Lower lobe of right lung (tissue), 2 donors: ENCODE measurements around the gene OMP. TPM values are rescaled to one million over a fixed set of nuclear protein-coding genes. Genes with fewer than 3 reads are reported as not detected.

Source experiments
- ATAC-seq, 2 donors: fragments of 200-7000 bp; cut with Tn5 transposase; one replicate each; pipeline ENCODE4 v1.9.1; 2020 to 2022; ENCODE audit warnings: mild to moderate bottlenecking in 2 of 2, moderate library complexity in 2 of 2
- DNase-seq: peaks from one replicate; pipeline ENCODE4 v3.0.0-alpha.2; 2020
- H3K27ac ChIP-seq: fragments of 200-600 bp; one replicate; pipeline ENCODE4 v1.8.0; 2022
- H3K27me3 ChIP-seq: fragments of 200-600 bp; one replicate; pipeline ENCODE4 v1.8.0; 2022; ENCODE audit warnings: low read depth
- H3K36me3 ChIP-seq: fragments of 200-600 bp; one replicate; pipeline ENCODE4 v1.8.0; 2022; ENCODE audit warnings: mild to moderate bottlenecking
- H3K4me1 ChIP-seq: fragments of 200-600 bp; one replicate; pipeline ENCODE4 v1.8.0; 2022
- H3K4me3 ChIP-seq: fragments of 200-600 bp; one replicate; pipeline ENCODE4 v1.8.0; 2022; ENCODE audit warnings: mild to moderate bottlenecking
- H3K9me3 ChIP-seq: fragments of 200-600 bp; one replicate; pipeline ENCODE4 v1.8.0; 2022
- intact Hi-C: fragments of 100-400 bp; cut with DNase I; formaldehyde crosslinking; loops from one replicate; pipeline ENCODE4 v1.11.0; 2022
- total RNA-seq: library from RNA; stranded (reverse); fragmentation: NEBNext Ultra II Directional; extraction: Animal tissue kit (Norgen Biotek cat#: 25700); gene quantifications from one replicate; pipeline ENCODE4 v1.2.1, GENCODE V29; 2021
- TF ChIP-seq, protein P1 (sequence below): fragments of 200-600 bp; IDR thresholded peaks from one replicate; pipeline ENCODE4 v1.8.0; 2022; ENCODE audit warnings: antibody characterized with exemption, mild to moderate bottlenecking
- donor health status: DM: no; HTN: yes; CAD: no; lungs with severe emphysema.

Gene OMP
- total RNA-seq, 1 donor from 2014 or later = not detected

DNA sequence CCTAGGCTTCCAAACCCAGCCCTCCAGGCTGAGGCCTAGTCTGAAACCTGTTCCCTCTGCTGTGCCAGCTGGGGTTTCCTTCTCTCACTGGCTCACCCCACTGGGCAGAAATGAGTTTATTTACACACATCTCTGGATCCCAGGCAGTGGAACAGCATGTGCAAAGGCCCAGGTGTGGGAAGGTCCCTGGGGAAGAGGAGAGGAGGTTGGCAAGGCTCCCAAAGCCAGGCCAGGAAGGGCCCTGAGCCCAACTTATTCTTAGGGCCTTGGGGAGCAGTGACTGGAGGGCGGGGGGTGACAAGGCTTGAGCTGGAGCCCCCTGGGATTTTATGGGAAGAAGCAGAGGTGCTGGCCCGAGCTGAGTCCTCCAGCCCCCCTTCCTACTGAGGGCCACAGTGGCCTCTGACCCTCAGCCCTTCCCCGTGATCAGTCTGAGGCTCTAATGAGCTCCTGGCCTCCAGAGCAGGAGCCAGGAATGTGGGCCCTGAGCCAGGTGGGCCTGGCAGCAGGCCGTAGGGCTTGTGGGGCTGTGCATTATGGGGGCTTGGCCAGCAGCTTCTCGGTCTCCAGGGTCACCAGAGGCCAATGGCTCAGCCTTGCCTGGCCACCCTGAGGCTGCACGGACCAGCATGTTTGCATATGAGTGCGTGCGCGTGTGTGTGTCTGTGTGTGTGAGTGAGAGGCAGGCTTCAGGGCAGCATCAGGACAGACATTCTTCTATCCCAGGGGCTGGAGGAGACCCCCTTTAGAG, 28.3 kb downstream of the OMP start:
- Histone ChIP-seq H3K36me3 (no peaks in the 10 kb centered on the region), H3K4me1 (peaks cover 24% of the 10 kb centered on the region), H3K27me3 (peaks cover 4% of the 10 kb centered on the region), H3K27ac (no peak overlapping the region), H3K9me3 (no peaks in the 10 kb centered on the region), H3K4me3 (no peak overlapping the region)
- intact Hi-C loops = no loop called here
- DNase-seq (no peak), ATAC-seq (peak in 1 of 2 donors; percentile 11)
- TF ChIP-seq, protein P1, sequence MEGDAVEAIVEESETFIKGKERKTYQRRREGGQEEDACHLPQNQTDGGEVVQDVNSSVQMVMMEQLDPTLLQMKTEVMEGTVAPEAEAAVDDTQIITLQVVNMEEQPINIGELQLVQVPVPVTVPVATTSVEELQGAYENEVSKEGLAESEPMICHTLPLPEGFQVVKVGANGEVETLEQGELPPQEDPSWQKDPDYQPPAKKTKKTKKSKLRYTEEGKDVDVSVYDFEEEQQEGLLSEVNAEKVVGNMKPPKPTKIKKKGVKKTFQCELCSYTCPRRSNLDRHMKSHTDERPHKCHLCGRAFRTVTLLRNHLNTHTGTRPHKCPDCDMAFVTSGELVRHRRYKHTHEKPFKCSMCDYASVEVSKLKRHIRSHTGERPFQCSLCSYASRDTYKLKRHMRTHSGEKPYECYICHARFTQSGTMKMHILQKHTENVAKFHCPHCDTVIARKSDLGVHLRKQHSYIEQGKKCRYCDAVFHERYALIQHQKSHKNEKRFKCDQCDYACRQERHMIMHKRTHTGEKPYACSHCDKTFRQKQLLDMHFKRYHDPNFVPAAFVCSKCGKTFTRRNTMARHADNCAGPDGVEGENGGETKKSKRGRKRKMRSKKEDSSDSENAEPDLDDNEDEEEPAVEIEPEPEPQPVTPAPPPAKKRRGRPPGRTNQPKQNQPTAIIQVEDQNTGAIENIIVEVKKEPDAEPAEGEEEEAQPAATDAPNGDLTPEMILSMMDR = no peak

DNA sequence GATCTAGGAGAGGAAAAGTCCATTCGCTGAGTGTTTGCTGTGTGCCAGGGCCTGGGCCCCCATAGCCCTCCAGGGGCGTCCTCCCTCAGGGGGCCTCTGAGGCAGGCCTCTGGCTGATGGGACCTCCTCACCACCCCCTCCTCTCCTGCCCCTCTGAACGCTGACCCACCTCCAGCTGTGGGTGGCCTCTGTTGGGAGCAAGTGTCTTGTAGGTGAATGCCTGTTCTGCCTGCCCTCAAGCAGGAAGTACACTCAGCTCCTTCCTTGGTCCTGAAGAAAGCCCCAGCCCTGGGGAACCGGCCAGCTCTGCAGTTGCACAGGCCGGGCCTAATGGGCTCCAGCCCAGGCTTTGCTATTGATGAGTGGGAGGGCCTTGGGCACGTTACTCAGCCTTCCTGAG, 28.9 kb downstream of the OMP start:
- TF ChIP-seq, protein P1 = no peak

GRCh38 chr11:77135069-77135468, 32.4 kb downstream of the OMP start:
- peaks cover 22% of the 10 kb centered on the region for H3K27me3 ChIP-seq
- intact Hi-C loops = no loop called here
- H3K27ac ChIP-seq = no peak overlapping the region
- no peaks in the 10 kb centered on the region for H3K9me3 ChIP-seq
- H3K36me3 ChIP-seq = no peaks in the 10 kb centered on the region
- DNase-seq (no peak), ATAC-seq (no peak)
- H3K4me1 ChIP-seq = peaks cover 8% of the 10 kb centered on the region
- H3K4me3 ChIP-seq = no peak overlapping the region
- TF ChIP-seq, protein P1 = no peak

More for the DNA sequence above, 28.9 kb downstream of the OMP start:
- Histone ChIP-seq H3K36me3 (no peaks in the 10 kb centered on the region), H3K27ac (no peak overlapping the region), H3K9me3 (no peaks in the 10 kb centered on the region), H3K4me3 (no peak overlapping the region), H3K4me1 (peaks cover 24% of the 10 kb centered on the region), H3K27me3 (peaks cover 4% of the 10 kb centered on the region)
- intact Hi-C loops = no loop called here
- no peak for DNase-seq
- no peak for ATAC-seq

GRCh38 chr11:77136074-77136473, 33.4 kb downstream of the OMP start:
- intact Hi-C loops = no loop called here
- TF ChIP-seq, protein P1 = no peak
- DNase-seq (no peak), ATAC-seq (no peak)
- no peak overlapping the region for H3K27ac ChIP-seq
- no peaks in the 10 kb centered on the region for H3K36me3 ChIP-seq
- no peaks in the 10 kb centered on the region for H3K9me3 ChIP-seq
- H3K27me3 ChIP-seq = peaks cover 22% of the 10 kb centered on the region
- H3K4me3 ChIP-seq = no peak overlapping the region
- peaks cover 5% of the 10 kb centered on the region for H3K4me1 ChIP-seq

DNA sequence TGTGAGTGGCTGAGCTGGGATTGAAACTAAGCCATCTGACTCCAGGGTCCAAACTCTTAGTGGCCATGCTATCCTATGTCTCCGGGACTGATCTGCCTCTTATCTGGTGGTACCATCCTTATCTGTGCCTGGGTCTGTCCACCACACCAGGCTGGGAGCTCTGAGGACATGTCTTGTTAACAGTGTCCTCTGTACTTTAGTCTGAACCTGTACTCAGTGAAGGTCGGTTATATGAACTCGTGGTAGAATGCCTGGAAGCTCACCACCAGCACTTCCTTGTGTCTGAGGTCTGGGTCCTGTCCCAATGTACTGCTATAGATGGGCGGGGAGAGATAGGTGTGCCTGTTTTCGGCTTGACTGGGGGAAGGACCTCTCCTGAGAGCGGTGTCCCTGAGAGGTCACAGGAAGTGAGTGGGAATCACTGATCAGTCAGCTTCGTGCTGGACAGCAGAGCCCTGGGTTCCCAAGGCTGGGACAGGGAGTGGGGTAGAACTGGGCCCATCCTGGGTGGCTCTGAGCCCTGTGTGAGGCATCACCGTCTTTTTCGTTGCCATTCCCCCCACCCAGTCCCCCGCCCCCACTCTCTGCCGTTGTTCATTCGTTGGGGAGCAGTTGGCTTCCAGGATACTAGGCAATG, 34.3 kb downstream of the OMP start:
- ATAC-seq (no peak), DNase-seq (no peak)
- TF ChIP-seq, protein P1 = no peak
- no peak overlapping the region for H3K27ac ChIP-seq
- peaks cover 22% of the 10 kb centered on the region for H3K27me3 ChIP-seq
- H3K4me1 ChIP-seq = no peaks in the 10 kb centered on the region
- intact Hi-C loops = no loop called here
- H3K4me3 ChIP-seq = no peak overlapping the region
- no peaks in the 10 kb centered on the region for H3K9me3 ChIP-seq
- no peaks in the 10 kb centered on the region for H3K36me3 ChIP-seq
